Breast epithelium (tissue), 4 donors: ENCODE results near the gene CCNDBP1. TPM values are rescaled to one million over a fixed set of nuclear protein-coding genes. Genes with fewer than 3 reads are reported as not detected.

Experiments used
- DNase-seq, 2 donors: peaks; one replicate each; pipeline ENCODE4 v3.0.0-alpha.2; 2019; ENCODE audit warnings: low spot score in 2 of 2
- H3K27ac ChIP-seq, 2 donors: fragments of 200-600 bp; sonication (generic) in 1 of 2; one replicate each; pipeline ENCODE4 v1.5.1; 2016 to 2019; ENCODE audit warnings: mild to moderate bottlenecking in 1 of 2
- H3K27me3 ChIP-seq, 2 donors: fragments of 200-600 bp; sonication (generic) in 1 of 2; one replicate each; pipeline versions ENCODE4 v1.5.1 to v1.6.0; 2017 to 2019; ENCODE audit warnings: control low read depth in 1 of 2, mild to moderate bottlenecking in 1 of 2
- H3K36me3 ChIP-seq: fragments of 200-600 bp; one replicate; pipeline ENCODE4 v1.5.1; 2019
- H3K4me1 ChIP-seq, 2 donors: fragments of 200-600 bp; sonication (generic); one replicate each; pipeline ENCODE4 v1.5.1; 2016 to 2019; ENCODE audit warnings: control low read depth in 1 of 2
- H3K4me3 ChIP-seq, 3 donors: fragments of 200-600 bp; sonication (generic); 1 replicate in 2 of 3; 2 replicates in 1 of 3; pipeline ENCODE4 v1.5.1; 2016 to 2019; ENCODE audit warnings: mild to moderate bottlenecking in 3 of 3, moderate library complexity in 2 of 3
- H3K9me3 ChIP-seq, 2 donors: fragments of 200-600 bp; sonication (generic) in 1 of 2; one replicate each; pipeline ENCODE4 v1.5.1; 2016 to 2019; ENCODE audit warnings: control low read depth in 1 of 2
- POLR2A ChIP-seq: fragments of 450-650 bp; IDR thresholded peaks from one replicate; pipeline ENCODE4 v1.6.1; 2016; ENCODE audit warnings: antibody characterized with exemption, mild to moderate bottlenecking, moderate library complexity
- POLR2AphosphoS5 ChIP-seq, 3 donors: sonication (generic); formaldehyde crosslinking; IDR thresholded peaks; one replicate each; pipeline ENCODE4 v1.6.1; 2017; ENCODE audit warnings: antibody characterized with exemption in 3 of 3
- intact Hi-C: fragments of 100-400 bp; cut with DNase I; formaldehyde crosslinking; loops from one replicate; pipeline ENCODE4 v1.15.1; 2023; ENCODE audit warnings: low total_unique reads
- total RNA-seq, 3 donors: library from RNA; depleted of rRNA; stranded (reverse); fragments of >200 nt; gene quantifications; one replicate each; pipeline ENCODE4 v1.1.0, GENCODE V29; 2016
- TF ChIP-seq, protein P1 (sequence below), 3 donors: fragments of 450-650 bp; IDR thresholded peaks; one replicate each; pipeline ENCODE4 v1.5.1; 2016 to 2017; ENCODE audit warnings: antibody characterized with exemption in 3 of 3, mild to moderate bottlenecking in 3 of 3, moderate library complexity in 3 of 3

CCNDBP1 gene
- total RNA-seq, 3 donors from 2014 or later = 90.1 to 179 (median 106) TPM

DNA sequence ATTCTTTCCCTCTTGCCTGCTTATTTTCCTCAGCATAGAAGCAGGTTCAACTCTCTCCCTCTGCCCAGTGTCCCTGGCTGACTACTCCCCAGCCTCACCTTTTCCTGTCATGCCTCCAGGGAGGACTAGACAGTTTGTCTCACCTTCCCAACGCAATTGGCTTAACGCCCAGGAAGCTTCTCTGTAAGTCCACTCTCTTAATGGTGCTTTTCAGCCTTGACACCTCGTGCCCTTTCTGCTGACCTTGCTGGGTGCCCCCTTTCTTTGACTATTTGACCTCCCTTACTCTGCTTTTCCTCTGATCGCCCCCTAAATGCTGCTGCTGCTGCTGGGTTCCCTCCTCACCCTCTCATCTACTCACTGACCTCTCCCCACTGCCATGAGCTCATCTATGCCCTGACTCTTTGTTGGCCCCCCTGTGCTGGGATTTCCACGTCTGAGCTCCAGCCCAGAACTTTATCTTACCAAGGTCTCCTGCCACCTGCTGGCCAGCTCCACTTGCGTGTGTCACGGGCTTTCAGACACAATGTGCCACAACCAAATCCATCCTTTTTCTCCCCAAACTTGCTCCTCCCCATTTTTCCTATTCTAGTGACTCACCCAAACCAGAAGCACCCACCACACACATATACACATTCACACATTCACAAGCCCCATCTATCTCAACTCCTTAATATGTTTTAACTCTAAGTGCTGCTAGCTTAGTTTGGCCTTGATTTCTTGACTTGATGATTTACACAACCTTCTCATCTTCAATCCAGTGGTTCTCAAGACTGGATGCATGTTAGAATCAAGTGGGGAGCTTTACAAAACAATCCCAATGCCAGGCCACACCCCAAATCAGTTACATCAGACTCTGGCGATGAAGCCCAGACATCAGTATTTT, 19.1 kb downstream of the CCNDBP1 start:
- no peak overlapping the region for H3K4me3 ChIP-seq
- no peaks in the 10 kb centered on the region for H3K4me1 ChIP-seq
- intact Hi-C loops = no loop called here
- no peaks in the 10 kb centered on the region for H3K9me3 ChIP-seq
- H3K36me3 ChIP-seq = no peaks in the 10 kb centered on the region
- TF ChIP-seq POLR2AphosphoS5 (IDR thresholded peaks at IDR 0.05) (no peak), POLR2A (no peak)
- TF ChIP-seq, protein P1, sequence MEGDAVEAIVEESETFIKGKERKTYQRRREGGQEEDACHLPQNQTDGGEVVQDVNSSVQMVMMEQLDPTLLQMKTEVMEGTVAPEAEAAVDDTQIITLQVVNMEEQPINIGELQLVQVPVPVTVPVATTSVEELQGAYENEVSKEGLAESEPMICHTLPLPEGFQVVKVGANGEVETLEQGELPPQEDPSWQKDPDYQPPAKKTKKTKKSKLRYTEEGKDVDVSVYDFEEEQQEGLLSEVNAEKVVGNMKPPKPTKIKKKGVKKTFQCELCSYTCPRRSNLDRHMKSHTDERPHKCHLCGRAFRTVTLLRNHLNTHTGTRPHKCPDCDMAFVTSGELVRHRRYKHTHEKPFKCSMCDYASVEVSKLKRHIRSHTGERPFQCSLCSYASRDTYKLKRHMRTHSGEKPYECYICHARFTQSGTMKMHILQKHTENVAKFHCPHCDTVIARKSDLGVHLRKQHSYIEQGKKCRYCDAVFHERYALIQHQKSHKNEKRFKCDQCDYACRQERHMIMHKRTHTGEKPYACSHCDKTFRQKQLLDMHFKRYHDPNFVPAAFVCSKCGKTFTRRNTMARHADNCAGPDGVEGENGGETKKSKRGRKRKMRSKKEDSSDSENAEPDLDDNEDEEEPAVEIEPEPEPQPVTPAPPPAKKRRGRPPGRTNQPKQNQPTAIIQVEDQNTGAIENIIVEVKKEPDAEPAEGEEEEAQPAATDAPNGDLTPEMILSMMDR (IDR thresholded peaks at IDR 0.05) = peak in 2 of 3 donors; percentile 46 to 68
- no peak for DNase-seq
- no peak overlapping the region for H3K27ac ChIP-seq
- H3K27me3 ChIP-seq = no peaks in the 10 kb centered on the region

- Histone ChIP-seq H3K4me1 (no peaks in the 10 kb centered on the region), H3K36me3 (no peaks in the 10 kb centered on the region), H3K9me3 (no peaks in the 10 kb centered on the region), H3K4me3 (no peak overlapping the region), H3K27ac (no peak overlapping the region), H3K27me3 (no peaks in the 10 kb centered on the region)
- DNase-seq = no peak
- intact Hi-C loops = loop anchor here (5.0 kb wide), 1 partner anchor 464 kb away; no protein-coding TSS in a partner anchor
- TF ChIP-seq, protein P1 (IDR thresholded peaks at IDR 0.05) = no peak
- TF ChIP-seq POLR2A = no peak
- TF ChIP-seq POLR2AphosphoS5 (IDR thresholded peaks at IDR 0.05) = no peak
Measured at GRCh38 chr15:43206054-43206453, 20.9 kb downstream of the CCNDBP1 start.

DNA sequence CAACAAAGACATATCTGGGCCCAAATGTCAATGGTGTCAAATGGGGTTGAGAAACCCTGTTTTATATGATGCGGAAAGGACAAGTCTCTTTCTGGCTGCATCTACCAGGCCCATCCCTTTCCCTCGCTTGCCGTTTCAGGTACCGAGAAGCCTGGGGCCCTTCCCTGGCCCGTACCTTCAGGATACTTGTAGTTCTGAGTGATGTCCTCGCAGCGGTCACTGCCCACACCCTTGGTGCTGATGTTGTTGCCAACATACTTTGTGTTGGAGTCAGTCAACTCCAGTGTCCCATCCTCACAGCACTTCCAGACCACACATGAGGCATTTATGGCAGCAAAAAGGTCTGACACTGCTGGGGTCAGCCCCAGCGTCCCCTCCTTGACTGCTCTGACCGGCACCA, 21.8 kb downstream of the CCNDBP1 start:
- intact Hi-C loops = loop anchor here (5.0 kb wide), 1 partner anchor 465 kb away; no protein-coding TSS in a partner anchor
- H3K9me3 ChIP-seq = no peaks in the 10 kb centered on the region
- DNase-seq = no peak
- H3K4me3 ChIP-seq = no peak overlapping the region
- H3K27me3 ChIP-seq = no peaks in the 10 kb centered on the region
- TF ChIP-seq POLR2AphosphoS5 (IDR thresholded peaks at IDR 0.05) (no peak), POLR2A (no peak)
- TF ChIP-seq, protein P1 (IDR thresholded peaks at IDR 0.05) = no peak
- no peaks in the 10 kb centered on the region for H3K36me3 ChIP-seq
- no peaks in the 10 kb centered on the region for H3K4me1 ChIP-seq
- H3K27ac ChIP-seq = no peak overlapping the region

DNA sequence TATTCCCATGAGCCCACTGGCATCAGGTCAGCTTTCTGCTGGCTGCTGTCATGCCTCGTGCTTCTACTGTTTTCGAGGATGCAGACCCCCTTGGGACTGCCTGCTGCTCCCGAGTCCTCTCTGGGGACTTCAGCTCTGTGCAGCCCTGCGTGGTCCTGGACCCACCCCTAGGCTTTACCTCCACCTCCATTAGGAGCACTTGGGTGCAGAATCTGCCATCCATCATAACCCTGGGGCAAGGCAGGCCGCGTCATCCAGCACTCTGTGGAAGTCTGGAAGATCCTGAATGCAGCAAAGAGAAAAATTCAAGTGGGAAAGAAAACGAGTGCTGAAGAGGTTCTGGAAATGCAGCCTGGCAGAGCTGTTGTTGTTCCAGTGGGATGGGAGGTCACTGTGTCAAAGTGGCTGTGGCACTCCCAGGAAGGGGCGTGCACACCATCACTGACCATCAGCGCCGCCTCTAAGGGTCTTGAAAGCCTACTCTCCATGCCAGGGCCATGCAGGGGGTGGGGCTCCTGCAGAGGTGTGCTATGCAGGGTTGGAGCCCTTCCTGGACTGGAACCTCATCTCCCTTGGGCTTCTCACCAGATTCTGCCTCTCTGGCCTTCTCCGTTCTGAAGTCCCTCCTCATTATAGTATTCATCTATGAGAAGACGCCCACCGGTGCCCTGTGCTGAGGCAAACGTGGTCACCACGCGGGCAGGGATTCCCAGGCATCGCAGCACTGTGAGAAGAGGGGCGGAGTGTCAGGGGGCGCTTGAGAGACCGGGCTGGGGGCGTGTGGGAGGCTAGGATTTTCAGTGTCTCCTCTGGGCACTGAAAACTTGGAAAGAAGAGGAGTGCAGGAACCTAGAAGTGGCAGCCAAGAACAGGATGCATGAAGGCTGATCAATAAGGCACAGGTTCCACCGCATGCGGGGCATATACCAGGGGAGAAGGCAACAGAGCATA, 23.1 kb downstream of the CCNDBP1 start:
- H3K4me3 ChIP-seq = no peak overlapping the region
- H3K27me3 ChIP-seq = no peaks in the 10 kb centered on the region
- no peak for TF ChIP-seq POLR2AphosphoS5 (IDR thresholded peaks at IDR 0.05)
- no peak for TF ChIP-seq POLR2A
- TF ChIP-seq, protein P1 (IDR thresholded peaks at IDR 0.05) = no peak
- intact Hi-C loops = loop anchor here (5.0 kb wide), 1 partner anchor 466 kb away; no protein-coding TSS in a partner anchor
- no peaks in the 10 kb centered on the region for H3K4me1 ChIP-seq
- no peak overlapping the region for H3K27ac ChIP-seq
- no peaks in the 10 kb centered on the region for H3K9me3 ChIP-seq
- DNase-seq = no peak
- H3K36me3 ChIP-seq = no peaks in the 10 kb centered on the region
